ENCODE data around the gene PTPRB.

The PTPRB gene

DNA sequence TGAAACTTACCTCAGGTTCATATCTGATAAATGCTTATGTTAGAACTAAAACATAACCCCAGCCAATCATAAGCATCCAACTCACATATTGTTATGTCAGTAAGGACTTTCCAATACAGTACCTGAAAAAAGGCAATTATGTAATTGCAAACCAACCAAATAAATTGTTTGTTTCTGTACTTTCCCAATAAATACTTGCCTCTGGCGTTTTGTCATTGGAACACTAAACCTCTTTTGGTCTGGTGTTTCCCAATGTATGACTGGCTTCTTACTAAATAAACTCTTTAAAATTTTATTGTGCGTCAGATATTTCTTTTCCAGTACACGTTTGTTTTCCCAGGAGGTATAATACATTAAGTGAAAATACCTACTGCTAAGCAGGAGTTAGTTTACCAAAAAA lies 6.7 kb upstream of the PTPRB start:
- DNase-seq (ENCODE audit: low spot score), result no peak

DNA sequence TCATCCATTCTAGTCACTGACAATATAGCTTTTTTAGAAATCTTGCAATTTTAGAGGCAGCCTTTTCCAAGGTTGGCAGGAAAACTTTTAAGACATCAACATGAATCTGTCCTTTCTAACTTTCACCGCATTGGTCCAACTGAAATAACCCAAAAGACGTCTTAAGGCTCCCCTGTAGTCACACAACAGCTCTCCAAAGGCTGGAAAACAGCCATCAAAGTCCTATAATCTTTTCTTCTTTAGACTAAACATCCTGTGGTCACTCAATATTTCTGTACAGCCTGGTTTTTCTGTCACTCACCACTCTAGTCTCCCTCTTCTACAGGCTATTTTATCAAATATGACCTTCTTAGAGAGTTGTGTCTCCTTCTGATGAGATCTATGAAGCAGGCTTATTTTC lies 4.5 kb upstream of the PTPRB start:
- no peak for DNase-seq (ENCODE audit: low spot score)

- DNase-seq (ENCODE audit: low spot score), result no peak
Observed at GRCh38 chr12:70640901-70641300, 3.7 kb upstream of the PTPRB start.

DNA sequence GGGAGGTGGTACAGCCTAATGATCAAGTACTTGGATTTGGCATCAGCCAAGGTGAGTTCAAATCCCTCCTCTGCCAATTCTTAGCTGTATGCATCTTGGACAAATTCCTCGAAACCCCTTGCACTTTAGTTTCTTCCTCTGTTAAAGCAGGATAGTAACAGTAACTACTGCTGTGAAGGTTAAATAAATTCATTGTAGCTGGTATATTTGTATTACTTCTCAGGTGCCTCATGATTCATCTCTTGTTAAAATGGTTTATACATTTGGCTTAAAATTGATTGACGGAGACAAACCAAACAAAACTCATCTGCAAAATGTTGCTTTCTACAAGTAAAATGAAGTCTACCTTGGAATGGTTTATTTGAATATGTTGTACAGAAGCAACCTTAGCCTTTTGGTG lies 2.3 kb upstream of the PTPRB start:
- no peak for DNase-seq (ENCODE audit: low spot score)

GRCh38 chr12:70638639-70639360 lies 1.6 kb upstream of the PTPRB start:
- no peak for DNase-seq (ENCODE audit: low spot score)

DNA sequence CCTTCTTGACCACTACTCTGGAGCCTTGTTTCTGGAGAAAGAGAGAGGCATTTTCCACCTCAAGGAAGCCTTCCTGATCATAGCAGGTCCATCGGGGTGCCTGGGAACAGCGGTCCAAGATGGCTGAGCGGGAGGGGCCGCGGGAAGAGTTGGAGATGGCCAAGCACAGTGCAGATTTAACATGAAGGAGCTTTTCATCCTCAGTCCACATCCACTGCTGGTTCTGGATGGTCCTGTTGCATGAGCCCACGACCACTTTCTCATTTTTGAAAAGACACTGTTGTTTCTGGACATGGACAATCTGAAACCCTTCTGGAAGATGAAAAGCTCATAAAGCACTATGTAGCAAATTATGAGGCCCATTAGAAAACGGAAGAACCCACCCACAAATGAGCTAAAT lies 1.5 kb downstream of the PTPRB start:
- DNase-seq (ENCODE audit: low spot score), result no peak

DNA sequence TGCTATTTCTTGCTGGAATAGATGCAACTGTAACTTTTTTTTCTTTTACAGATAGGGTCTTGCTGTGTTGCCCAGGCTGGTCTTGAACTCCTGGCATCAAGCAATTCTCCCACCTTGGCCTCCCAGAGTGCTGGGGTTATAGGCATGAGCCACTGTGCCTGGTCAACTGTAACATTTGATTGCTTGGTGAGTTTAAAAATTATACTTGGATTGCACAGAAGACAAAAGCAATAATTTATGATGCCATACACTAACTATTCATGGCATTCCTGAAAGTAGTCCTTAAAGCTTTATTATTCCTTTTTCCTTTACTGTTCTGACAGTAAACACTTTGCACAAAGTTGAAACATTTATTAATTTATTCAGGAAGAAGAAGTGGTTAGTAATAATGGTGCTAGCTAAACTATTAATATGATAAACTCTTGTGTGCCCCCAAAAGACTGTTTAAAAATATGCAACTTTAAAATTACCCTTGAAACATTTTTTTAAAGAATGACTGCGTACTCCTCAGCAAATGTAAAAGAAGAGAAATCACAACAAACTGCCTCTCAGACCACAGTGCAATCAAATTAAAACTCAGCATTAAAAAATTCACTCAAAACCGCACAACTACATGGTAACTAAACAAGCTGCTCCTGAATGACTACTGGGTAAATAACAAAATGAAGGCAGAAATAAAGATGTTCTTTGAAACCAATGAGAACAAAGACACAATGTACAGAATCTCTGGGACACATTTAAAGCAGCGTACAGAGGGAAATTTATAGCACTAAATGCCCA lies 8.3 kb downstream of the PTPRB start:
- DNase-seq (ENCODE audit: low spot score), result no peak

GRCh38 chr12:70627677-70628076 lies 9.6 kb downstream of the PTPRB start:
- no peak for DNase-seq (ENCODE audit: low spot score)

DNA sequence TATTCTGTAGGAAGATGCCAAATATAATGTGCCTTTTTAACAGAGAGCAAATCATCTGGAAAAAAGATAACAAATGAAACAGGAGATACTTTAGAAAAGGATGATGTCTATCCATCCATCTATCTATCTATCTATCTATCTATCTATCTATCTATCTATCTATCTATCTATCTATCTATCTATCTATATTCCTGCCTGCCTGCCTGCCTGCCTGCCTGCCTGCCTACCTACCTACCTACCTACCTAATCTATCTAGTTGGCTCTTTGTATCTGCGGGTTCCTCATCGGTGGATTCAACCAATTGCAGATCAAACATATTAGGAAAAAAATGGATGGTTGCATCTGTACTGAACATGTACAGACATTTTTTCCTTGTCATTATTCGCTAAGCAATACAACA lies 11.0 kb downstream of the PTPRB start:
- DNase-seq (ENCODE audit: low spot score), result no peak

GRCh38 chr12:70619471-70620152 lies 17.6 kb downstream of the PTPRB start:
- no peak for DNase-seq (ENCODE audit: low spot score)

DNA sequence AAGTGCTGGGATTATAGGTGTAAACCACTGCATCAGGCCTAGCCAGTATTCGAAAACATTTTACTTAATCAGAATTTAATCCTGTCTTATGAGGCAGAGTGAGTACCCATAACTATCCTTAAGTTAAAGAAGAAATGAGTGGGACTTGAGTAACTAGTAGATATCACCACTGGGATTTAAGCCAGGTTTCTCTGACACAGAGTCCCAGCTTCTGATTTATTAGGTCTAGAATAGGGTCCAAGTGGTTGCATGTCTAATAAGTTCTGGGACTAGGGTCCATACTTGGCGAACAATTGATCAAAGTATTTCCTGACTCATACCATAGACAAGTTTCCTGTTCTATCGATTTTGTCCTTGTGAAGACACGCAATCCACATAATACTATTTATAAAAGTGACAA lies 18.9 kb downstream of the PTPRB start:
- DNase-seq (ENCODE audit: low spot score), result no peak

DNA sequence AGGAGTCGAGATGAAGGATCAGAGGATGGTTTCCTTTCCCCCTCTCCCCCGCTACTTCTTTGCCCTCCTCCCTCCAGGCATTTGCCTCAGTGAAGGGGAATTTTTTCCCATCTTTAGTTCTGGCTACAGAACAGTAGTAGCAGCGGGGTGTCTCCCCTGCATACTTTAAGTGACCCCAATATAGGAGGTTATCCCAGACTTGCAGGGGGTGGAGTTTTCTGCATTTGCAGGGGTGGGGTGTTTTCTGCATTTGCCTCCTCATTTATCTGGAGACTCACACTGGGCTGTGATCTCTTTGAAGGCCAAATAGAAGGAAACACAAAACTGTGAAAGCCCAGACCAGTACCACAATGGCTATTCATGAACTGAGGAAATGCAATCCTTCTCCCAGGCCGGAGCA lies 19.8 kb downstream of the PTPRB start:
- DNase-seq (ENCODE audit: low spot score), result no peak

- DNase-seq (ENCODE audit: low spot score), result no peak
Observed at GRCh38 chr12:70615174-70615866, 21.9 kb downstream of the PTPRB start.

DNA sequence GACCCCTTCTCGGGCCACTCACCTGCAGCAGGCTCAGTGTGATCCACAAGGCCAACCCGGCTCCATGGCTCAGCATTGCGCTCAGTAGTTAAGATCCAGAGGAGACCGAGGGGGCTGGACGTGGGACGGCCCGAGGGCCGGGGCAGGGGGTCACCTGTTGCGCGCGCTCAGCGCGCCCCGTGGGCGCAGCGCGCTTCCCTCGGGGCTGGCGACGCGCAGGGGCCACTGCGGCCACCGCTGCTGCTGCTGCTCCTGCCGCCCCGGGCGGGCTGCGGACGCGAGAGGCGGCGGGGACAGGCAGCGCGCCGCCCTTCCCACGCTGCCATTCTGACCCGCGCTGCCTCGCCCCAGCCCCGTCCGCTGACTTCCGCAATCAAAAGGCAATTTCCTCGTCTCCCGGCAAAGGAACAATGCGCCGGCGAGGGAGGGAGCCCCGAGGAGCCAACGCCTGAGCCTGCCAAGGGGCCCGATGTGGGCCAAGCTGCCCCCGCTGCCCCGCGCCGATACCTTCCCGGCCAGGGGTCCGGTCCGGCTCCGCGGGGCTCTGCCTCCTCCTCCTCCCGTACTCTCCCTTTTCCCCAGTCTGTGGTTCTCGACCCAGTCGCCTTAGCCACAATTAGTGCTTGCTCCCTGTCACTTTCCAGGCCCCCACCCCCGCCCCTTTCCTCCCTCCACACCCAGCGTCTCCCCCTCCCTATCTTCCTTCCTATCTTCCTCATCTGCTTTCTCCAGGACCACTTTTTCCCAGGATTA lies 27.3 kb downstream of the PTPRB start:
- DNase-seq (ENCODE audit: low spot score), result no peak

DNA sequence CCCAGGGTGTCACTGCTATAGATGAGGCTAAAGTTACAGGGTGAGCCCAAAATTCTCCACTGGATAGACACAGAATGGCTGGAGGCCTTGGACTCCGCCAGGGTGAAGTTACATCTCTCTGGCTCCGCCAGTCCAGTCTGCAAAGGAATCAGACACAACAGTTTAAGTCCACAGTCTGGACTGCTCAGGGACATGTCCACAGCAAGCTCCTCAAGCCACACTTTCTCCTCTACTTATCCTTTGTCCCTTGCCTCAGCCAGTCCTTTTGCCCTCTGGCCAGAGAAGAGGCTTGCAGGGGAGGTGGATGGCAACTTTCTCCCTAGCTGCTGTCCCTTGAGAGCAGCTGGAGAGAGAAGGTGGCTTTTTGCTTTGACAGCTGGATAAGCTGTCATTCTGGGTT lies 28.0 kb downstream of the PTPRB start:
- DNase-seq (ENCODE audit: low spot score), result no peak

- no peak for DNase-seq (ENCODE audit: low spot score)
Observed at GRCh38 chr12:70608184-70608583, 29.0 kb downstream of the PTPRB start.

DNA sequence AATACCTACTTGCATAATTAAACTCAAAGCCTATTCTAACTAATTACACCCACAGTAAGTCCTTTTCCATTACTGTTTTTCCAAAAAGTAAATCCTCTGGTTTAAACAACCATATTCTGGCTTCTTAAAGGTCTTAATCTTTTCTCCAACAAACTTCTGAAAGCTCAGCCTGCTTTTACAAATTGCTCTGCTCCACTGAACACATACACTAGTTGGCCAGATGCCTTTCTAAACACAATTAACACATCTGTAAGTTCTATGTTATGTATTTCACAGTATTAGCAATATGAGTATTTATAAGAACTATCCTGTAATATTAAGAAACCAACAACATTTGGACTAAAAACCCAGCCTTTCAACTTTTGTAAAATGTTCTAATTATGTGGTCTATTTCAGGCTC lies 30.1 kb downstream of the PTPRB start:
- no peak for DNase-seq (ENCODE audit: low spot score)

DNA sequence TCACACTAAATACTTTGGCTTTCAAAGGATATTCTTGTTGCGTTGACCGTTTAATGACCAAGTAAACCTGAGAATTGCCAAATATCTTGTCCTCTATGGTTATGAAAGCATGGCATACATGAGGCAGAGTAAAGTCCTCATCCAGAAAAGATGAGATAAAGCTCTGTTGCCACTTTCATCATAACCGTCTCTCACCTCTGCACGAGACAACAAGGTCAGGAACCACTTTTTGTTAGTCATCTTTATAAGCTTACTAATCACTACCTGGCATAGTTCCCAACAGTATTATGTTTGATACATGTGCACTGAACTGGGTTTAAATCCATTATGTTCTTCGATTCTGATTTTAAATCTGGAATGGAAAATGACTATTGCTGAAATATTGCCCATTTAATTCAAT lies 31.3 kb downstream of the PTPRB start:
- no peak for DNase-seq (ENCODE audit: low spot score)

DNA sequence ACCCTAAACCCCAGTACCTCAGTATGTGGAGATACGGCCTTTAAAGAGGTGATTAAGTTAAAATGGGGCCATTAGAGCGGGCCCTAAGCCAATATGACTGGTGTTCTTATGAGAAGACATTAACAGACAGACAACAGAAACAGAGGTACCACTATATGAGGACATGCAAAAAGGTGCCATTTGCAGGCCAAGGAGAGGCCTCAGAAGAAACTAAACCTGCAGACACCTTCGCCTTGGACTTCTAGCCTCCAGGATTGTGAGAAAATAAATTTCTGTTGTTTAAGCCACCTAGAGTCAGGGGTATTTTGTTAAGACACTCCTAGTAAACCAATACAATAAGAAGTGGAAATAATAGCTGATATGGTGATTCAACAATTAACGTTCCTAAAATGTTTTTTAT lies 32.6 kb downstream of the PTPRB start:
- DNase-seq (ENCODE audit: low spot score), result no peak

- no peak for DNase-seq (ENCODE audit: low spot score)
Observed at GRCh38 chr12:70603044-70603443, 34.2 kb downstream of the PTPRB start.

DNA sequence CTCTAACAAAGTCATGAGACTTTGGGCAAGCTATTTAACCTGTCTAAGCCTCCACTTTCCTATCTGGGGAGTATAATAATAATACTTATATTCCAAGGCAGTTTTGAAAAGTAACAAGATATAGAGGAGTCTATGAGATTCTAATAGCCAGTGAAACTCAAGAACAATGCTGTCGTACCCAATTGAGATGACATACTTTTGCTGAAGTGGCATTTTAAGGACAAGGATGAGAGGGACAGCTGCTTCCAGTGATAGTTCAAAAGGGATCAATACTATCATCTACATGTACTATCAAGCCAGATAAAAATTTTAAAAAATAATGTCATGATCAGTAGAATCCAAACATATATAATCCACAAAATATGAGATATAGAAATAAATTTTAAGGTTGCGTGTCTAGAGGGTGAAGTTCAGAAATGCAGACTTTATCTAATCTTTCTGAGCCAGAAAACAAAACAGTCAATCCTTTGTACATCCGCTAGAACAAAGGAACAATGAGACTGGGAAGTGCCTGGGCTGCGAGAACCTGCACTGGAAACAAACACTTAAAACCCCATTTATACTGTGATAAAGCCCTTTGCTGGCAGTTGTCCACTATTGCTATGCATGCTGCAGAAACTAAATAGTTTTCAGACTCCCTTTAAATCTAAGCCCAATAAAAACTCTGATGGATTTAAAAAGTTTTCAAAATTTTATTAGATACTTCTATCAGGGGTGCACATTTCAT lies 38.6 kb downstream of the PTPRB start:
- no peak for DNase-seq (ENCODE audit: low spot score)

All from hematopoietic multipotent progenitor cell treated with erythropoietin and hydrocortisone succinate and interleukin-3 and kit ligand, for 17 days (in vitro differentiated cells).